ENCODE measurements around the gene PHKB. TPM values are rescaled to one million over a fixed set of nuclear protein-coding genes. Genes with fewer than 3 reads are reported as not detected.
"Not testable (repeated sequence)": the region's sequence is repeated elsewhere in the genome, so short reads cannot be mapped to it uniquely, and the experiment has no call there.

Gene PHKB
- polyA plus RNA-seq: 10 to 100 TPM; 19.5 to 21.2 TPM

- Histone ChIP-seq H3K9me3 (ENCODE audit: control insufficient read depth in 2 of 2, insufficient read depth in 1 of 2, low read depth in 1 of 2, low read length in 1 of 2) (no peaks in the 10 kb centered on the region), H3K4me3 (ENCODE audit: low read depth in 1 of 2, low read length in 2 of 2) (peak within 1 kb of the TSS; percentile 88 to 91), H3K36me3 (ENCODE audit: control insufficient read depth in 2 of 2, insufficient read depth in 2 of 2, low read length in 1 of 2) (peaks cover 0 to 4% of the 10 kb centered on the region in 2 donors), H3K4me1 (ENCODE audit: control insufficient read depth in 2 of 2, insufficient read depth in 2 of 2, low read length in 1 of 2) (peaks cover 2 to 3% of the 10 kb centered on the region in 2 donors), H3K27ac (ENCODE audit: low read depth in 2 of 2, low read length in 1 of 2) (peak within 1 kb of the TSS; percentile 96 to 97), H3K27me3 (ENCODE audit: control insufficient read depth in 1 of 2, insufficient read depth in 2 of 2, low read length in 2 of 2) (no peaks in the 10 kb centered on the region)
- WGBS, 2 donors: 0% methylated on average over 81 to 82 of the region's 82 CpGs
These were observed at the start of gene PHKB, which contains the start of gene ITFG1 for GRCh38 chr16:47460711-47461597. PHKB (plus strand) TSS chr16:47461331; CDS start chr16:47461351, 20 bp downstream. ITFG1 (minus strand) TSS chr16:47461063; CDS start chr16:47461045, 18 bp downstream.

GRCh38 chr16:47413041-47413440 is 48.1 kb upstream of the PHKB start:
- no peaks in the 10 kb centered on the region for H3K27me3 ChIP-seq (ENCODE audit: control insufficient read depth in 1 of 2, insufficient read depth in 2 of 2, low read length in 2 of 2)
- 67 to 86% methylated on average over 1 of the region's 1 CpG for WGBS, 2 donors
- no peaks in the 10 kb centered on the region for H3K9me3 ChIP-seq (ENCODE audit: control insufficient read depth in 2 of 2, insufficient read depth in 1 of 2, low read depth in 1 of 2, low read length in 1 of 2)
- no peak overlapping the region for H3K4me3 ChIP-seq (ENCODE audit: low read depth in 1 of 2, low read length in 2 of 2)
- no peak overlapping the region for H3K27ac ChIP-seq (ENCODE audit: low read depth in 2 of 2, low read length in 1 of 2)
- H3K4me1 ChIP-seq (ENCODE audit: control insufficient read depth in 2 of 2, insufficient read depth in 2 of 2, low read length in 1 of 2): peaks cover 0 to 2% of the 10 kb centered on the region in 2 donors
- no peaks in the 10 kb centered on the region for H3K36me3 ChIP-seq (ENCODE audit: control insufficient read depth in 2 of 2, insufficient read depth in 2 of 2, low read length in 1 of 2)

- H3K36me3 ChIP-seq (ENCODE audit: control insufficient read depth in 2 of 2, insufficient read depth in 2 of 2, low read length in 1 of 2): no peaks in the 10 kb centered on the region
- H3K27me3 ChIP-seq (ENCODE audit: control insufficient read depth in 1 of 2, insufficient read depth in 2 of 2, low read length in 2 of 2): no peaks in the 10 kb centered on the region
- H3K27ac ChIP-seq (ENCODE audit: low read depth in 2 of 2, low read length in 1 of 2): no peak overlapping the region
- no peaks in the 10 kb centered on the region for H3K9me3 ChIP-seq (ENCODE audit: control insufficient read depth in 2 of 2, insufficient read depth in 1 of 2, low read depth in 1 of 2, low read length in 1 of 2)
- H3K4me3 ChIP-seq (ENCODE audit: low read depth in 1 of 2, low read length in 2 of 2): no peak overlapping the region
- H3K4me1 ChIP-seq (ENCODE audit: control insufficient read depth in 2 of 2, insufficient read depth in 2 of 2, low read length in 1 of 2): no peaks in the 10 kb centered on the region
- WGBS, 2 donors: 91 to 100% methylated on average over 1 of the region's 1 CpG
These were observed 44.3 kb upstream of the PHKB start for GRCh38 chr16:47416869-47417268.

- no peaks in the 10 kb centered on the region for H3K27me3 ChIP-seq (ENCODE audit: control insufficient read depth in 1 of 2, insufficient read depth in 2 of 2, low read length in 2 of 2)
- 92 to 93% methylated on average over 13 of the region's 13 CpGs for WGBS, 2 donors
- peaks cover 5 to 9% of the 10 kb centered on the region in 2 donors for H3K36me3 ChIP-seq (ENCODE audit: control insufficient read depth in 2 of 2, insufficient read depth in 2 of 2, low read length in 1 of 2)
These were observed 36.3 kb upstream of the PHKB start for GRCh38 chr16:47424846-47425245.

GRCh38 chr16:47426806-47427205 is 34.3 kb upstream of the PHKB start:
- Histone ChIP-seq H3K4me3 (ENCODE audit: low read depth in 1 of 2, low read length in 2 of 2) (no peak overlapping the region), H3K27me3 (ENCODE audit: control insufficient read depth in 1 of 2, insufficient read depth in 2 of 2, low read length in 2 of 2) (no peaks in the 10 kb centered on the region), H3K27ac (ENCODE audit: low read depth in 2 of 2, low read length in 1 of 2) (no peak overlapping the region), H3K9me3 (ENCODE audit: control insufficient read depth in 2 of 2, insufficient read depth in 1 of 2, low read depth in 1 of 2, low read length in 1 of 2) (no peaks in the 10 kb centered on the region), H3K4me1 (ENCODE audit: control insufficient read depth in 2 of 2, insufficient read depth in 2 of 2, low read length in 1 of 2) (no peaks in the 10 kb centered on the region), H3K36me3 (ENCODE audit: control insufficient read depth in 2 of 2, insufficient read depth in 2 of 2, low read length in 1 of 2) (peaks cover 5 to 9% of the 10 kb centered on the region in 2 donors)
- 95 to 98% methylated on average over 1 of the region's 1 CpG for WGBS, 2 donors

More at GRCh38 chr16:47424846-47425245, 36.3 kb upstream of the PHKB start:
- H3K27ac ChIP-seq (ENCODE audit: low read depth in 2 of 2, low read length in 1 of 2): no peak overlapping the region
- no peaks in the 10 kb centered on the region for H3K9me3 ChIP-seq (ENCODE audit: control insufficient read depth in 2 of 2, insufficient read depth in 1 of 2, low read depth in 1 of 2, low read length in 1 of 2)
- no peaks in the 10 kb centered on the region for H3K4me1 ChIP-seq (ENCODE audit: control insufficient read depth in 2 of 2, insufficient read depth in 2 of 2, low read length in 1 of 2)
- no peak overlapping the region for H3K4me3 ChIP-seq (ENCODE audit: low read depth in 1 of 2, low read length in 2 of 2)

- no peak overlapping the region for H3K27ac ChIP-seq (ENCODE audit: low read depth in 2 of 2, low read length in 1 of 2)
- no peak overlapping the region for H3K4me3 ChIP-seq (ENCODE audit: low read depth in 1 of 2, low read length in 2 of 2)
- H3K27me3 ChIP-seq (ENCODE audit: control insufficient read depth in 1 of 2, insufficient read depth in 2 of 2, low read length in 2 of 2): no peaks in the 10 kb centered on the region
- H3K9me3 ChIP-seq (ENCODE audit: control insufficient read depth in 2 of 2, insufficient read depth in 1 of 2, low read depth in 1 of 2, low read length in 1 of 2): no peaks in the 10 kb centered on the region
- H3K36me3 ChIP-seq (ENCODE audit: control insufficient read depth in 2 of 2, insufficient read depth in 2 of 2, low read length in 1 of 2): no peaks in the 10 kb centered on the region
- 84 to 85% methylated on average over 3 of the region's 3 CpGs for WGBS, 2 donors
- no peaks in the 10 kb centered on the region for H3K4me1 ChIP-seq (ENCODE audit: control insufficient read depth in 2 of 2, insufficient read depth in 2 of 2, low read length in 1 of 2)
These were observed 29.2 kb upstream of the PHKB start for GRCh38 chr16:47431960-47432359.

- H3K36me3 ChIP-seq (ENCODE audit: control insufficient read depth in 2 of 2, insufficient read depth in 2 of 2, low read length in 1 of 2); H3K4me1 ChIP-seq (ENCODE audit: control insufficient read depth in 2 of 2, insufficient read depth in 2 of 2, low read length in 1 of 2); H3K4me3 ChIP-seq (ENCODE audit: low read depth in 1 of 2, low read length in 2 of 2); H3K27ac ChIP-seq (ENCODE audit: low read depth in 2 of 2, low read length in 1 of 2); H3K9me3 ChIP-seq (ENCODE audit: control insufficient read depth in 2 of 2, insufficient read depth in 1 of 2, low read depth in 1 of 2, low read length in 1 of 2); H3K27me3 ChIP-seq (ENCODE audit: control insufficient read depth in 1 of 2, insufficient read depth in 2 of 2, low read length in 2 of 2): not testable (repeated sequence)
- 81 to 88% methylated on average over 2 of the region's 2 CpGs for WGBS, 2 donors
These were observed 26.9 kb upstream of the PHKB start for GRCh38 chr16:47434274-47434673.

- WGBS, 2 donors: 94 to 98% methylated on average over 3 of the region's 3 CpGs
- not testable (repeated sequence) for H3K9me3 ChIP-seq (ENCODE audit: control insufficient read depth in 2 of 2, insufficient read depth in 1 of 2, low read depth in 1 of 2, low read length in 1 of 2); H3K36me3 ChIP-seq (ENCODE audit: control insufficient read depth in 2 of 2, insufficient read depth in 2 of 2, low read length in 1 of 2); H3K27ac ChIP-seq (ENCODE audit: low read depth in 2 of 2, low read length in 1 of 2); H3K4me3 ChIP-seq (ENCODE audit: low read depth in 1 of 2, low read length in 2 of 2); H3K4me1 ChIP-seq (ENCODE audit: control insufficient read depth in 2 of 2, insufficient read depth in 2 of 2, low read length in 1 of 2); H3K27me3 ChIP-seq (ENCODE audit: control insufficient read depth in 1 of 2, insufficient read depth in 2 of 2, low read length in 2 of 2)
These were observed 21.1 kb upstream of the PHKB start for GRCh38 chr16:47440066-47440465.

- not testable (repeated sequence) for H3K27me3 ChIP-seq (ENCODE audit: control insufficient read depth in 1 of 2, insufficient read depth in 2 of 2, low read length in 2 of 2); H3K36me3 ChIP-seq (ENCODE audit: control insufficient read depth in 2 of 2, insufficient read depth in 2 of 2, low read length in 1 of 2); H3K27ac ChIP-seq (ENCODE audit: low read depth in 2 of 2, low read length in 1 of 2); H3K4me1 ChIP-seq (ENCODE audit: control insufficient read depth in 2 of 2, insufficient read depth in 2 of 2, low read length in 1 of 2); H3K4me3 ChIP-seq (ENCODE audit: low read depth in 1 of 2, low read length in 2 of 2); H3K9me3 ChIP-seq (ENCODE audit: control insufficient read depth in 2 of 2, insufficient read depth in 1 of 2, low read depth in 1 of 2, low read length in 1 of 2)
These were observed 18.2 kb upstream of the PHKB start for GRCh38 chr16:47442884-47443283.

GRCh38 chr16:47446431-47446830 is 14.7 kb upstream of the PHKB start:
- Histone ChIP-seq H3K4me1 (ENCODE audit: control insufficient read depth in 2 of 2, insufficient read depth in 2 of 2, low read length in 1 of 2) (no peaks in the 10 kb centered on the region), H3K27ac (ENCODE audit: low read depth in 2 of 2, low read length in 1 of 2) (no peak overlapping the region), H3K27me3 (ENCODE audit: control insufficient read depth in 1 of 2, insufficient read depth in 2 of 2, low read length in 2 of 2) (no peaks in the 10 kb centered on the region), H3K9me3 (ENCODE audit: control insufficient read depth in 2 of 2, insufficient read depth in 1 of 2, low read depth in 1 of 2, low read length in 1 of 2) (no peaks in the 10 kb centered on the region), H3K36me3 (ENCODE audit: control insufficient read depth in 2 of 2, insufficient read depth in 2 of 2, low read length in 1 of 2) (no peaks in the 10 kb centered on the region), H3K4me3 (ENCODE audit: low read depth in 1 of 2, low read length in 2 of 2) (no peak overlapping the region)
- WGBS, 2 donors: 98 to 99% methylated on average over 3 of the region's 3 CpGs
